Natural killer cell (primary cell): ENCODE results near the gene IL3RA. TPM values are rescaled to one million over a fixed set of nuclear protein-coding genes. Genes with fewer than 3 reads are reported as not detected.

Experiments used
- ATAC-seq, 3 donors: fragments of 150-1000 bp in 2 of 3; fragments of 200-7000 bp in 1 of 3; cut with Tn5 transposase; 1 replicate in 1 of 3; 2 replicates in 2 of 3; pipeline ENCODE4 v1.10.0; 2021; ENCODE audit warnings: mild to moderate bottlenecking in 2 of 3, moderate library complexity in 2 of 3
- DNase-seq, 2 donors: peaks; one replicate each; pipeline versions ENCODE4 v3.0.0 to v3.0.0-alpha.2; 2013 to 2021; ENCODE audit warnings: mixed read lengths in 1 of 2
- H3K27ac ChIP-seq: one replicate; pipeline ENCODE4 v1.5.1; 2013; ENCODE audit warnings: mild to moderate bottlenecking, low read length
- H3K27me3 ChIP-seq: one replicate; pipeline ENCODE4 v1.6.1; 2013; ENCODE audit warnings: low read length; ENCODE audit not compliant: control insufficient read depth, insufficient read depth
- H3K36me3 ChIP-seq: one replicate; pipeline ENCODE4 v1.6.1; 2013; ENCODE audit warnings: low read length; ENCODE audit not compliant: control insufficient read depth, insufficient read depth
- H3K4me1 ChIP-seq: one replicate; pipeline ENCODE4 v1.6.1; 2013; ENCODE audit warnings: low read length; ENCODE audit not compliant: control insufficient read depth, insufficient read depth
- H3K4me3 ChIP-seq: one replicate; pipeline ENCODE4 v1.5.1; 2013; ENCODE audit warnings: low read length
- H3K9me3 ChIP-seq: one replicate; pipeline ENCODE4 v1.6.1; 2013; ENCODE audit warnings: low read length; ENCODE audit not compliant: control insufficient read depth, insufficient read depth
- H3K27ac Mint-ChIP-seq, 2 donors: one replicate each; pipeline ENCODE4 v1.8.0; 2022; ENCODE audit warnings: mild to moderate bottlenecking in 2 of 2, mixed read lengths in 2 of 2, moderate library complexity in 1 of 2
- H3K27me3 Mint-ChIP-seq, 2 donors: one replicate each; pipeline ENCODE4 v1.8.0; 2022; ENCODE audit warnings: low read depth in 2 of 2, mixed read lengths in 2 of 2
- H3K36me3 Mint-ChIP-seq: one replicate; pipeline ENCODE4 v1.8.0; 2022; ENCODE audit warnings: mixed read lengths
- H3K4me1 Mint-ChIP-seq, 2 donors: one replicate each; pipeline ENCODE4 v1.8.0; 2022; ENCODE audit warnings: mixed read lengths in 2 of 2
- H3K4me3 Mint-ChIP-seq: one replicate; pipeline ENCODE4 v1.8.0; 2022; ENCODE audit warnings: mild to moderate bottlenecking, moderate library complexity, mixed read lengths
- H3K9me3 Mint-ChIP-seq, 2 donors: one replicate each; pipeline ENCODE4 v1.8.0; 2022; ENCODE audit warnings: mixed read lengths in 2 of 2
- WGBS: methylation state at CpG from one replicate; pipeline ENCODE4 v1.1.7; 2013; ENCODE audit warnings: missing lambda C conversion rate; ENCODE audit not compliant: insufficient coverage; 5-methylcytosine and 5-hydroxymethylcytosine counted together
- intact Hi-C: fragments of 100-400 bp; cut with micrococcal nuclease; formaldehyde crosslinking; loops from one replicate; pipeline ENCODE4 v1.14.2; 2022
- total RNA-seq, 4 donors: library from RNA; stranded (reverse); fragments of 120-200 nt in 1 of 4; gene quantifications; one replicate each; pipeline versions ENCODE4 v1.2.3 to v1.2.4, GENCODE V29; 2013 to 2022
- TF ChIP-seq, protein P1 (sequence below): fragments of 200-600 bp; IDR thresholded peaks from one replicate; pipeline ENCODE4 v1.8.0; 2022; ENCODE audit warnings: antibody characterized with exemption

IL3RA gene
- total RNA-seq, 3 donors from 2014 or later (not counting 1 experiment from before 2014, with no cell fraction given): 3.3 to 97.9 (median 4.4) TPM

GRCh38 chrX:1388651-1389050, 52.1 kb downstream of the IL3RA start:
- no peaks in the 10 kb centered on the region for H3K9me3 ChIP-seq
- no peak for ATAC-seq
- H3K4me1 Mint-ChIP-seq: peaks cover 29 to 39% of the 10 kb centered on the region in 2 donors
- intact Hi-C loops: no loop called here
- peak overlapping the region in 1 of 2 donors; percentile 72 for H3K27ac Mint-ChIP-seq
- 95% methylated on average over 4 of the region's 4 CpGs for WGBS
- peaks cover 55% of the 10 kb centered on the region for H3K36me3 ChIP-seq
- peak overlapping the region; percentile 69 for H3K4me3 Mint-ChIP-seq
- H3K27me3 Mint-ChIP-seq: no peaks in the 10 kb centered on the region
- TF ChIP-seq, protein P1, sequence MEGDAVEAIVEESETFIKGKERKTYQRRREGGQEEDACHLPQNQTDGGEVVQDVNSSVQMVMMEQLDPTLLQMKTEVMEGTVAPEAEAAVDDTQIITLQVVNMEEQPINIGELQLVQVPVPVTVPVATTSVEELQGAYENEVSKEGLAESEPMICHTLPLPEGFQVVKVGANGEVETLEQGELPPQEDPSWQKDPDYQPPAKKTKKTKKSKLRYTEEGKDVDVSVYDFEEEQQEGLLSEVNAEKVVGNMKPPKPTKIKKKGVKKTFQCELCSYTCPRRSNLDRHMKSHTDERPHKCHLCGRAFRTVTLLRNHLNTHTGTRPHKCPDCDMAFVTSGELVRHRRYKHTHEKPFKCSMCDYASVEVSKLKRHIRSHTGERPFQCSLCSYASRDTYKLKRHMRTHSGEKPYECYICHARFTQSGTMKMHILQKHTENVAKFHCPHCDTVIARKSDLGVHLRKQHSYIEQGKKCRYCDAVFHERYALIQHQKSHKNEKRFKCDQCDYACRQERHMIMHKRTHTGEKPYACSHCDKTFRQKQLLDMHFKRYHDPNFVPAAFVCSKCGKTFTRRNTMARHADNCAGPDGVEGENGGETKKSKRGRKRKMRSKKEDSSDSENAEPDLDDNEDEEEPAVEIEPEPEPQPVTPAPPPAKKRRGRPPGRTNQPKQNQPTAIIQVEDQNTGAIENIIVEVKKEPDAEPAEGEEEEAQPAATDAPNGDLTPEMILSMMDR: no peak
- DNase-seq: no peak
- no peak overlapping the region for H3K4me3 ChIP-seq
- H3K36me3 Mint-ChIP-seq: no peaks in the 10 kb centered on the region
- peaks cover 24% of the 10 kb centered on the region for H3K4me1 ChIP-seq
- no peaks in the 10 kb centered on the region for H3K27me3 ChIP-seq
- no peaks in the 10 kb centered on the region for H3K9me3 Mint-ChIP-seq
- H3K27ac ChIP-seq: no peak overlapping the region

DNA sequence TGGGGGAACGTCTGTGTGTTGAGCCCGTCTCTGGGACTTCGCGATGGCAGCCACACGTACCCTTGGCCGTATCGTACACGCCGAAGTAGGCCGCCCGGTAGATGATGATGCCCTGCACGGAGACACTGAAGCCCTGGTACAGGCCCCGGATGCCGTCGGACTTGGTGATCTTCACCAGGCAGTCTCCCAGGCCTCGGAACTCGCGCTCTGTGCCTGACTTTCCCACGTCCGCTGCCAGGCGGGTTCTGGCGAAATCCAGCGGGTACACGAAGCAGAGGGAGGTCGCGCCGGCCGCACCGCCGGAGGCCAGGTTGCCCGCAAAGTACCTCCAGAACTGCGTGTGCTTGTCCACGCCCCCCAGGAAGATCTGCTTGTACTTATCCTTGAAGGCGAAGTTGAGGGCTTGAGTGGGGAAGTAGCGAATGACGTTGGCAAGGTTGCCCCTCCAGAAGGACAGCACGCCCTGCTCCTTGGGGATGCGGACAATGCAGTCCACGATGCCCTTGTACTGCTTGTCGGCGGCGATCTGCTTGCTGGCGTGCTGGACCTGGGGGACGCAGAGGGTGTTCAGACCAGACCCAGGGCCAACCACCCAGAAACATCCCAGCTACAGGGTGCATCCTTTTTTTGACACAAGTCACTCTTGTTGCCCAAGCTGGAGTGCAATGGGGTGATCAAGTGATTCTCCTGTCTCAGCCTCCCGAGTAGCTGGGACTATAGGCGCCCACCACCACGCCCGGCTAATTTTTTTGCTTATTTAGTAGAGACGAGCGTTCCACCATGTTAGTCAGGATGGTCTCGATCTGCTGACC, 52.8 kb downstream of the IL3RA start:
- Mint-ChIP-seq H3K4me1 (peaks cover 33 to 45% of the 10 kb centered on the region in 2 donors), H3K4me3 (no peak overlapping the region), H3K9me3 (no peaks in the 10 kb centered on the region), H3K27ac (peak overlapping the region in 1 of 2 donors; percentile 72), H3K27me3 (no peaks in the 10 kb centered on the region), H3K36me3 (no peaks in the 10 kb centered on the region)
- H3K27me3 ChIP-seq: no peaks in the 10 kb centered on the region
- H3K4me3 ChIP-seq: no peak overlapping the region
- intact Hi-C loops: no loop called here
- H3K4me1 ChIP-seq: peaks cover 24% of the 10 kb centered on the region
- H3K36me3 ChIP-seq: peaks cover 55% of the 10 kb centered on the region
- 93% methylated on average over 51 of the region's 51 CpGs for WGBS
- H3K9me3 ChIP-seq: no peaks in the 10 kb centered on the region
- DNase-seq (peak in 1 of 2 donors; percentile 14), ATAC-seq (no peak)
- TF ChIP-seq, protein P1: no peak
- H3K27ac ChIP-seq: no peak overlapping the region

DNA sequence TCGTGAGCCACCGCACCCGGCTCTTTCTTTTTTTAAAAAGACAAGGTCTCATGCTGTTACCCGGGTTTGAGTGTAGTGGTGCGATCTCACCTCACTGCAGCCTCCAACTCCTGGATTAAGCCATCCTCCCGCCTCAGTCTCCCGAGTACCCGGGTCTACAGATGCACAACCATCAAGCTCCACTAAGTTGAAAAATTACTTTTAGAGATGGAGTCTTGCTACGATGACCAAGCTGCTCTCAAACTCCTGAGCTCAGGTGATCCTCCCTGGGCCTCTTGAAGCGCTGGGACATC, 53.4 kb downstream of the IL3RA start:
- H3K27ac Mint-ChIP-seq: no peak overlapping the region

More for the DNA sequence above, 53.4 kb downstream of the IL3RA start:
- H3K4me3 Mint-ChIP-seq: no peak overlapping the region
- Histone ChIP-seq H3K4me1 (peaks cover 24% of the 10 kb centered on the region), H3K4me3 (no peak overlapping the region), H3K27me3 (no peaks in the 10 kb centered on the region), H3K27ac (no peak overlapping the region), H3K9me3 (no peaks in the 10 kb centered on the region), H3K36me3 (peaks cover 53% of the 10 kb centered on the region)
- TF ChIP-seq, protein P1: no peak
- no peaks in the 10 kb centered on the region for H3K36me3 Mint-ChIP-seq
- 98% methylated on average over 10 of the region's 10 CpGs for WGBS
- peaks cover 37 to 48% of the 10 kb centered on the region in 2 donors for H3K4me1 Mint-ChIP-seq
- intact Hi-C loops: loop anchor here (5.0 kb wide), 2 partner anchors 202 to 267 kb away; partner anchors contain the start of gene AKAP17A
- DNase-seq: no peak
- H3K27me3 Mint-ChIP-seq: no peaks in the 10 kb centered on the region
- ATAC-seq: no peak
- H3K9me3 Mint-ChIP-seq: no peaks in the 10 kb centered on the region
